Spleen (tissue), 7 donors: Measurements from ENCODE around the gene TSKU.

ENCODE experiments used
- POLR2A ChIP-seq, 3 donors: fragments of 450-650 bp; IDR thresholded peaks; one replicate each; pipeline ENCODE4 v1.5.1; 2017; ENCODE audit warnings: antibody characterized with exemption in 3 of 3, mild to moderate bottlenecking in 1 of 3
- POLR2AphosphoS5 ChIP-seq, 3 donors: sonication (generic); formaldehyde crosslinking; IDR thresholded peaks; one replicate each; pipeline ENCODE4 v1.5.1; 2017; ENCODE audit warnings: antibody characterized with exemption in 3 of 3
- TF ChIP-seq, protein P1 (sequence below), 11 experiments: fragments of 200-600 bp in 7 of 11; fragments of 450-650 bp in 4 of 11; sonication (generic) in 4 of 11; IDR thresholded peaks in 8 of 11; conservative IDR thresholded peaks in 3 of 11; 1 replicate in 7 of 11; 2 replicates in 4 of 11; pipeline versions ENCODE4 v1.4.0 to v1.8.0; 2016 to 2021; ENCODE audit warnings: antibody characterized with exemption in 11 of 11, inconsistent platforms in 4 of 11, mild to moderate bottlenecking in 1 of 11
- donor health status: DM: no; HTN: no; CAD: no; lungs with moderate emphysema.
- donor health status: DM: no; HTN: no; CAD: no.
- donor health status: DM: no; HTN: no; CAD: no.

DNA sequence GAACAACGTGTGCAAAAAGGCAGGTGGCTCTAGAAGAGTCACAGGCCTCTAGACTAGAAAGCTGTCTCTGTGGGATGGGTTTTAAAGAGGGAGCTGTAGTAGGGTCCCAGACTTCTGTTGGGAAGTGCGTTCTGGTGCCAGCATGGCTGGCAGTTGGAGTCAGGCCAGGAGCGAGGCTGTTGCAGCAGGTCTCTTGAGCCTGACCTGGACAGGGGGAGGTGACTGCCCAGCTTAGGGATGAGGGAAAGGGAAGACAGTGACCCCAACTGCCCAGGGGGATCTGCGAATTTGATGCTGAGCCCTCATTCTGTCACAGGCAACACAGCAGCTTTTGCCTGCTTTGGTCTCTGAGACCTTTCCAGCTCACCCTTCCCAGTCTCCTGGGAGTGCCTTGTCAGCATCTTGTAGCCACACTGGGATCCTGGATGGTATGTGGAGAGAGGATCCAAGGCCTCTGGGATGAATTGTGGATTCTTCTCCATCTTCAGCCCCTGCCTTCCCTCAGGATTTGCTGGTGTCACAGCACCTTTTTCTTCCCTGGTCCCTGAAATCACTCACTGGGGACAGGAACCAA is 3.4 kb downstream of the TSKU start:
- TF ChIP-seq, protein P1, sequence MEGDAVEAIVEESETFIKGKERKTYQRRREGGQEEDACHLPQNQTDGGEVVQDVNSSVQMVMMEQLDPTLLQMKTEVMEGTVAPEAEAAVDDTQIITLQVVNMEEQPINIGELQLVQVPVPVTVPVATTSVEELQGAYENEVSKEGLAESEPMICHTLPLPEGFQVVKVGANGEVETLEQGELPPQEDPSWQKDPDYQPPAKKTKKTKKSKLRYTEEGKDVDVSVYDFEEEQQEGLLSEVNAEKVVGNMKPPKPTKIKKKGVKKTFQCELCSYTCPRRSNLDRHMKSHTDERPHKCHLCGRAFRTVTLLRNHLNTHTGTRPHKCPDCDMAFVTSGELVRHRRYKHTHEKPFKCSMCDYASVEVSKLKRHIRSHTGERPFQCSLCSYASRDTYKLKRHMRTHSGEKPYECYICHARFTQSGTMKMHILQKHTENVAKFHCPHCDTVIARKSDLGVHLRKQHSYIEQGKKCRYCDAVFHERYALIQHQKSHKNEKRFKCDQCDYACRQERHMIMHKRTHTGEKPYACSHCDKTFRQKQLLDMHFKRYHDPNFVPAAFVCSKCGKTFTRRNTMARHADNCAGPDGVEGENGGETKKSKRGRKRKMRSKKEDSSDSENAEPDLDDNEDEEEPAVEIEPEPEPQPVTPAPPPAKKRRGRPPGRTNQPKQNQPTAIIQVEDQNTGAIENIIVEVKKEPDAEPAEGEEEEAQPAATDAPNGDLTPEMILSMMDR (IDR thresholded peaks at IDR 0.05 in 8 of 11, conservative IDR thresholded peaks at IDR 0.05 in 3 of 11), result no peak
- TF ChIP-seq POLR2A (IDR thresholded peaks at IDR 0.05), result no peak
- TF ChIP-seq POLR2AphosphoS5 (IDR thresholded peaks at IDR 0.05), result no peak
